Measurements from ENCODE around the gene TRIP13. TPM values are rescaled to one million over a fixed set of nuclear protein-coding genes. Genes with fewer than 3 reads are reported as not detected.

TRIP13 gene
- total RNA-seq, 4 donors from 2014 or later = 1.2 to 8.3 (median 3.5) TPM

DNA sequence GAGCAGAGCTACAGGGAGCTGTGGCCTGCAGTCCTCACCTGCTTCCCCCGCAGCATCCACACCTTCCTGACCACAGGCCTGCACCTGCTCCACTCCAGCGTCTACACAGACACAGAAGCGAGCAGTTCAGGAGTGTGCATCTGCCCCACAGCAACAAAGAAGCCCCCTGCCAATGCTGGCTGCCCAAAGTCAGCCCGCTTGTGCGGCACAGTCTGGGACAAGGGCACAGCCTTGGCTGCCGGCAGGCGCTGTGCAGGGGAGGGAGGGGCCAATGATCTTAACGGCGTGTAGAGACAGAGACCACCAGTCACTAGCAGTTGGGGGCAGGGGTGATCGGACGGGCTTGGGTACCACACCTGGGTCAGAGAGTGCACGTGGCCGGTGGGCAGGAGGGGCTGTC lies 6.6 kb upstream of the TRIP13 start:
- peaks cover 0 to 4% (median 0%) of the 10 kb centered on the region in 4 donors for H3K4me1 ChIP-seq
- H3K27me3 ChIP-seq = no peaks in the 10 kb centered on the region
- peaks cover 0 to 89% (median 0%) of the 10 kb centered on the region in 3 donors for H3K36me3 ChIP-seq
- no peak overlapping the region for H3K27ac ChIP-seq
- TF ChIP-seq, protein P1, sequence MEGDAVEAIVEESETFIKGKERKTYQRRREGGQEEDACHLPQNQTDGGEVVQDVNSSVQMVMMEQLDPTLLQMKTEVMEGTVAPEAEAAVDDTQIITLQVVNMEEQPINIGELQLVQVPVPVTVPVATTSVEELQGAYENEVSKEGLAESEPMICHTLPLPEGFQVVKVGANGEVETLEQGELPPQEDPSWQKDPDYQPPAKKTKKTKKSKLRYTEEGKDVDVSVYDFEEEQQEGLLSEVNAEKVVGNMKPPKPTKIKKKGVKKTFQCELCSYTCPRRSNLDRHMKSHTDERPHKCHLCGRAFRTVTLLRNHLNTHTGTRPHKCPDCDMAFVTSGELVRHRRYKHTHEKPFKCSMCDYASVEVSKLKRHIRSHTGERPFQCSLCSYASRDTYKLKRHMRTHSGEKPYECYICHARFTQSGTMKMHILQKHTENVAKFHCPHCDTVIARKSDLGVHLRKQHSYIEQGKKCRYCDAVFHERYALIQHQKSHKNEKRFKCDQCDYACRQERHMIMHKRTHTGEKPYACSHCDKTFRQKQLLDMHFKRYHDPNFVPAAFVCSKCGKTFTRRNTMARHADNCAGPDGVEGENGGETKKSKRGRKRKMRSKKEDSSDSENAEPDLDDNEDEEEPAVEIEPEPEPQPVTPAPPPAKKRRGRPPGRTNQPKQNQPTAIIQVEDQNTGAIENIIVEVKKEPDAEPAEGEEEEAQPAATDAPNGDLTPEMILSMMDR (IDR thresholded peaks at IDR 0.05) = no peak
- no peaks in the 10 kb centered on the region for H3K9me3 ChIP-seq
- H3K4me3 ChIP-seq = no peak overlapping the region
- DNase-seq = peak in 1 of 3 donors; percentile 27

DNA sequence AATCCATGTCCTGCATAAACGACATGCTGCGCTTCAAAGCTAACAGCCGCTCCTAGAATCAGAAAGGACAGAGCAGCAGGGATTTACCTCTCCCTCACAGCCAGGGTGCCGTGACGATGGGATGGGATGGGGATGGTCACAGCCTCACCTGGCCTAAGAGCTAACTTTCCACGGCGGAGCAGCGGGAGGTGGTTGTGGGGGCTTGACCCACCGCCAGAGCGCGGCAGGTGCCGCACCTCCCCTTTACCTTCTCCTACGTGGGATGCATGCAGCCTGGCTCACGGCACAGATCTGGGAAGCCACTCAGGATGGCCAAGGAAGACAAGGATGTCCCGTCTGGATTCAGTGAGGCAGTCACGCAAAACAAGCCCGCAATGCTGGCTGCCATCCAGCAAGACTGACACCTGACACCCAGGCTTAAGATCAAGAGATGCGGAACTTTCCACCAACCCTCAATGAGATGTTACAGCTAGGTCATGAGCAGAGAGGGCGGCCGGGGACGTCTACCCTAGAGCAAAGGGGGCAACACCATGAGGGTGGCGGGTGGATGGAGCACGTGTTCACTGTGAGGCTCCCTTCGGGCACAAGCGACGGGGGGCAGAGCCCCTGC lies 5.9 kb upstream of the TRIP13 start:
- H3K36me3 ChIP-seq = peaks cover 0 to 81% (median 0%) of the 10 kb centered on the region in 3 donors
- peaks cover 0 to 11% (median 6%) of the 10 kb centered on the region in 4 donors for H3K4me1 ChIP-seq
- DNase-seq = peak in 1 of 3 donors; percentile 29

DNA sequence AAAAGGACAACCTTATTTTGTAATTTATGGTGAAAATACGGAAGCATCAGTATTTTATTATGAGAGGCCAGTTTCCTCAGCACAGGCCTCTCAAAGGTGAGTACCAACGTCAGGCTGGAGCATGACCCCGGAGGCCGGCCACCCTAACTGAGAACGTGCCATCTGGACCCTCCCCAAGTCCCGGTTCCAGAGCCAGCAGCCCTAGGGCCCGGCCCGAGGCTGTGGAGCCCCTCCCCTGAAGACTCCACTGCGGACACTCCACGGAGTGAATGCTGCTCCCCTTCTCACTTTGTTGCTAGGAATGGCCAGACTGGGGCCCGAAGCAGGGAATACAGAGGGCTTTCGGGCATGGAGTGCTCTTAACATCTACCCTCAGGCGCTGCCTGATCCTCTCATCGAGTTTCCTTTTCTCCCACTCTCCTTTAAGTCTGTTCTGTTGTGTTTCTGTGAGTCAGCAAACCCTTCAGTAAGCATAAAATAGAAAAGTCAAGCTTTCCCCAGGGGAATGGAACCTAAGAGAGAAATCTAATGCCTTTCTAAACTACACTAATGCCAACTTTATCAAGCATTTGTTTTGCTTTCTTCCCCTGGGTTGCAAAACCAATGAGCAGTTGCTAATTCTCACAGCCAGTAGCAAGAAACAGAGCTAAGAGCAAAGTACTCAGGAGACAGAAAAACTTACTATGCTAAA lies 4.6 kb upstream of the TRIP13 start:
- no peaks in the 10 kb centered on the region for H3K9me3 ChIP-seq
- H3K36me3 ChIP-seq = peaks cover 0 to 73% (median 0%) of the 10 kb centered on the region in 3 donors
- H3K4me1 ChIP-seq = peaks cover 0 to 16% (median 10%) of the 10 kb centered on the region in 4 donors
- no peak overlapping the region for H3K4me3 ChIP-seq
- TF ChIP-seq POLR2A (IDR thresholded peaks at IDR 0.05) = no peak
- TF ChIP-seq, protein P1 (IDR thresholded peaks at IDR 0.05) = no peak
- H3K27me3 ChIP-seq = no peaks in the 10 kb centered on the region
- no peak overlapping the region for H3K27ac ChIP-seq
- DNase-seq = peak in 1 of 3 donors; percentile 44

More for the DNA sequence above, 5.9 kb upstream of the TRIP13 start:
- no peak overlapping the region for H3K4me3 ChIP-seq
- no peaks in the 10 kb centered on the region for H3K9me3 ChIP-seq
- no peak overlapping the region for H3K27ac ChIP-seq
- TF ChIP-seq, protein P1 (IDR thresholded peaks at IDR 0.05) = no peak
- TF ChIP-seq POLR2A (IDR thresholded peaks at IDR 0.05) = no peak
- no peaks in the 10 kb centered on the region for H3K27me3 ChIP-seq

DNA sequence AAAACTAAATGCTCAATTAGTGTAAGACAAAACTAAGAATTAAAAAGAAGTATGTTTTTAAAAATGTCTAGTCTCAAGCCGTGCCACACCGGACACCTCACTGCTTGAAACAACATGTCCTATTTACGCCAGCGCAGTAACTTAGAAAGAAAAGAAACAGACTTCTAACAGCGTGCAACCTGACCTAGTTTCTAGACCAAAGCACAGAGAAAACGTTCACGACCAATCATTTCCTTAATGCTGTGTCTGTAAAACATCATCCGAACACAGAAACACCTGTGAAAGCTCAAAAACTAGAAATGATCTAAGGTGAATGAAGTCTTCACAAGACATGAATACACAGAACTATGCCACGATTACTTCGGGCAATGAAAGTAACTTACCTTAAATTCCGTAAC lies 4.0 kb upstream of the TRIP13 start:
- peaks cover 0 to 67% (median 0%) of the 10 kb centered on the region in 3 donors for H3K36me3 ChIP-seq
- H3K27ac ChIP-seq = no peak overlapping the region
- no peak for DNase-seq
- H3K4me3 ChIP-seq = no peak overlapping the region
- H3K27me3 ChIP-seq = no peaks in the 10 kb centered on the region
- peaks cover 0 to 21% (median 13%) of the 10 kb centered on the region in 4 donors for H3K4me1 ChIP-seq
- H3K9me3 ChIP-seq = no peaks in the 10 kb centered on the region
- TF ChIP-seq POLR2A (IDR thresholded peaks at IDR 0.05) = no peak
- TF ChIP-seq, protein P1 (IDR thresholded peaks at IDR 0.05) = no peak

DNA sequence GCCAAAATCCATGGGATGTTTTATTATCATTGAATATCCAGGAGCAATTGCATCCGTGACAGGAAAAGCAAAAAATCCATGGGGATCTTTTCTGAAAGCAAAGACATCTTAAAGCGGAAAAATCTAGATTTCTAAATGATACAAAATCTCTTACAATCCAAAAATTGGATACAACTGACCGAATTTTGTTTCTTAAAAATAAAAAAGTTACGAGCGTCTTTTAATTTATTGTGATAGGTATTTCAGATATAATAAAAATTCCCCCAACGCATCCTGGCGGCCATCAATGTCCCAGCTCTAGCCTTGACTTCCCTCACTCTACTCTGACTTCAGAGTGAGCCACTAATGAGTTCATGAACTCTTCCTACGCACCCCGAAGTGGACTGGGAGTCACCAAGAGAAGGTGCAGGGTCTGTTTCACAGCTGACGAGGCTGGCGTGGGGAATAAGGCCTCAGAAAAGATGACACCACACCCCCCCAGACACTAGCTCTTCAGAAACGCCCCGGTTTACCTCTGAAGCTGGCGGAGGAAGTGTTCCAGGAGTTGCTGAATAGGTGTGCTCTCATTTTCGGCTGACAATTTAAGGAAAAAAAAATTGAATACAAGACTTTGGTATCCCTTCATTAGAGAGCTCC lies 3.5 kb upstream of the TRIP13 start:
- no peaks in the 10 kb centered on the region for H3K9me3 ChIP-seq
- TF ChIP-seq, protein P1 (IDR thresholded peaks at IDR 0.05) = no peak
- TF ChIP-seq POLR2A (IDR thresholded peaks at IDR 0.05) = no peak
- H3K36me3 ChIP-seq = peaks cover 0 to 62% (median 0%) of the 10 kb centered on the region in 3 donors
- H3K4me3 ChIP-seq = no peak overlapping the region
- no peaks in the 10 kb centered on the region for H3K27me3 ChIP-seq
- peaks cover 0 to 21% (median 13%) of the 10 kb centered on the region in 4 donors for H3K4me1 ChIP-seq
- H3K27ac ChIP-seq = no peak overlapping the region
- DNase-seq = peak in 1 of 3 donors; percentile 11

Measured in Peyer's patch (tissue), 4 donors.